VCaP (cell line): ENCODE results near the gene FAF1.

ENCODE experiments used
- H3K27ac ChIP-seq: fragments of 450-650 bp; 2 replicates; pipeline ENCODE4 v1.5.1; 2017
- CTCF ChIP-seq: fragments of 450-650 bp; conservative IDR thresholded peaks from 2 replicates; pipeline ENCODE4 v1.5.1; 2017; ENCODE audit warnings: mild to moderate bottlenecking, moderate library complexity

The FAF1 gene

GRCh38 chr1:50796272-50796671, 163.8 kb downstream of the FAF1 start:
- TF ChIP-seq CTCF: no peak
- no peak overlapping the region for H3K27ac ChIP-seq

- no peak for TF ChIP-seq CTCF
Observed at GRCh38 chr1:50793521-50793920, 166.5 kb downstream of the FAF1 start.

GRCh38 chr1:50787266-50787665, 172.8 kb downstream of the FAF1 start:
- TF ChIP-seq CTCF: no peak

More at GRCh38 chr1:50793521-50793920, 166.5 kb downstream of the FAF1 start:
- H3K27ac ChIP-seq: no peak overlapping the region

GRCh38 chr1:50783286-50783685, 176.8 kb downstream of the FAF1 start:
- TF ChIP-seq CTCF: no peak
- H3K27ac ChIP-seq: no peak overlapping the region

More at GRCh38 chr1:50787266-50787665, 172.8 kb downstream of the FAF1 start:
- H3K27ac ChIP-seq: no peak overlapping the region

GRCh38 chr1:50780797-50781196, 179.3 kb downstream of the FAF1 start:
- no peak overlapping the region for H3K27ac ChIP-seq
- TF ChIP-seq CTCF: no peak

GRCh38 chr1:50779801-50780200, 180.3 kb downstream of the FAF1 start:
- H3K27ac ChIP-seq: no peak overlapping the region
- TF ChIP-seq CTCF: no peak

GRCh38 chr1:50775740-50776139, 184.3 kb downstream of the FAF1 start:
- TF ChIP-seq CTCF: no peak
- no peak overlapping the region for H3K27ac ChIP-seq
